Ovary (tissue), 3 donors: ENCODE data around the gene DACT3.

Experiments
- POLR2A ChIP-seq: fragments of 450-650 bp; IDR thresholded peaks from one replicate; pipeline ENCODE4 v1.6.1; 2017; ENCODE audit warnings: antibody characterized with exemption, mild to moderate bottlenecking, moderate library complexity
- TF ChIP-seq, protein P1 (sequence below), 3 donors: fragments of 450-650 bp in 2 of 3; fragments of 200-600 bp in 1 of 3; IDR thresholded peaks; one replicate each; pipeline versions ENCODE4 v1.5.1 to v1.8.0; 2016 to 2022; ENCODE audit warnings: antibody characterized with exemption in 3 of 3, mild to moderate bottlenecking in 1 of 3
- donor health status: DM: no; HTN: no; CAD: no.

DNA sequence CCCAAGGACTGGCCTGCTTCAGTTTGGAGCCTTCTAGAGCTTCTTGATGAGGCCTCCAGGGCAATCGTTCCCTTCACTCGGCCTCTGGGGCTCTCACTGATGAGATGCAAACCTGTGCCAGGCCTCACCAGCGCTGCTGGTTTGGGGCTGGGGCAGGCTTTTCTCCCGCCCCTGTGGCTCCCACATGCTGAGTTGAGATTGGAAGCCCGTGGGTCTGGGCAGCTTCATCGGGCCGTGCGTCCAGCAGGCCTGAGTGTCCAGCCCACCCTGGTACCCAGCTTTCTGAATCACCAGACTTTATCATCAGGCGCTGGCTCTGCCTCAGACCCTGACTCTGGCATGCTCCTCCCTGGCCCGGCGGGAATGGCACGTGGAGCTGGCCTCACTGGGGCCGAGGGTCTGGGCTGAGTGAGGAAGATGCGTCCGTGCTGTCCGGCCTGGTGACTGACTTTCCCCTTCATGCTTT lies 55.6 kb downstream of the DACT3 start:
- TF ChIP-seq, protein P1, sequence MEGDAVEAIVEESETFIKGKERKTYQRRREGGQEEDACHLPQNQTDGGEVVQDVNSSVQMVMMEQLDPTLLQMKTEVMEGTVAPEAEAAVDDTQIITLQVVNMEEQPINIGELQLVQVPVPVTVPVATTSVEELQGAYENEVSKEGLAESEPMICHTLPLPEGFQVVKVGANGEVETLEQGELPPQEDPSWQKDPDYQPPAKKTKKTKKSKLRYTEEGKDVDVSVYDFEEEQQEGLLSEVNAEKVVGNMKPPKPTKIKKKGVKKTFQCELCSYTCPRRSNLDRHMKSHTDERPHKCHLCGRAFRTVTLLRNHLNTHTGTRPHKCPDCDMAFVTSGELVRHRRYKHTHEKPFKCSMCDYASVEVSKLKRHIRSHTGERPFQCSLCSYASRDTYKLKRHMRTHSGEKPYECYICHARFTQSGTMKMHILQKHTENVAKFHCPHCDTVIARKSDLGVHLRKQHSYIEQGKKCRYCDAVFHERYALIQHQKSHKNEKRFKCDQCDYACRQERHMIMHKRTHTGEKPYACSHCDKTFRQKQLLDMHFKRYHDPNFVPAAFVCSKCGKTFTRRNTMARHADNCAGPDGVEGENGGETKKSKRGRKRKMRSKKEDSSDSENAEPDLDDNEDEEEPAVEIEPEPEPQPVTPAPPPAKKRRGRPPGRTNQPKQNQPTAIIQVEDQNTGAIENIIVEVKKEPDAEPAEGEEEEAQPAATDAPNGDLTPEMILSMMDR (IDR thresholded peaks at IDR 0.05), result no peak
- no peak for TF ChIP-seq POLR2A
